GM23338 (cell line): Measurements from ENCODE around the gene UBE2D1. TPM values are rescaled to one million over a fixed set of nuclear protein-coding genes. Genes with fewer than 3 reads are reported as not detected.

Experiments used
- ATAC-seq: fragments of 200-7000 bp; cut with Tn5 transposase; 3 replicates; pipeline ENCODE4 v1.9.1; 2020
- DNase-seq: peaks from one replicate; pipeline ENCODE4 v3.0.0-alpha.2; 2015; ENCODE audit warnings: low spot score
- H2AFZ ChIP-seq: fragments of 200-600 bp; sonication (generic); 2 replicates; pipeline ENCODE4 v1.8.0; 2016; ENCODE audit warnings: antibody characterized with exemption, mild to moderate bottlenecking, moderate library complexity
- H3F3A ChIP-seq: fragments of 200-600 bp; sonication (generic); replicated peaks from 2 replicates; pipeline ENCODE4 v1.8.0; 2017; ENCODE audit warnings: antibody characterized with exemption, mixed run types, low read depth
- H3K27ac ChIP-seq: fragments of 200-600 bp; sonication (generic); 2 replicates; pipeline ENCODE4 v1.6.1; 2016; ENCODE audit warnings: low read depth
- H3K27me3 ChIP-seq: fragments of 200-600 bp; sonication (generic); 2 replicates; pipeline ENCODE4 v1.8.0; 2016; ENCODE audit warnings: mild to moderate bottlenecking, mixed run types, moderate library complexity; ENCODE audit not compliant: insufficient read depth
- H3K36me3 ChIP-seq: fragments of 200-600 bp; sonication (generic); 2 replicates; pipeline ENCODE4 v1.8.0; 2016; ENCODE audit warnings: mild to moderate bottlenecking; ENCODE audit not compliant: insufficient read depth
- H3K4me1 ChIP-seq: fragments of 200-600 bp; sonication (generic); 2 replicates; pipeline ENCODE4 v1.8.0; 2016; ENCODE audit warnings: mild to moderate bottlenecking, moderate library complexity; ENCODE audit not compliant: insufficient read depth
- H3K4me2 ChIP-seq: fragments of 200-600 bp; sonication (generic); 2 replicates; pipeline ENCODE4 v1.7.1; 2017; ENCODE audit warnings: mixed run types
- H3K4me3 ChIP-seq: fragments of 200-600 bp; sonication (generic); 2 replicates; pipeline ENCODE4 v1.6.1; 2016; ENCODE audit warnings: mixed run types
- H3K79me2 ChIP-seq: fragments of 200-600 bp; sonication (generic); replicated peaks from 2 replicates; pipeline ENCODE4 v1.8.0; 2017; ENCODE audit warnings: mild to moderate bottlenecking; ENCODE audit not compliant: insufficient read depth
- H3K9me2 ChIP-seq: fragments of 200-600 bp; sonication (generic); 2 replicates; pipeline ENCODE4 v1.8.0; 2017; ENCODE audit not compliant: insufficient read depth
- H4K20me1 ChIP-seq: fragments of 200-600 bp; sonication (generic); replicated peaks from 2 replicates; pipeline ENCODE4 v1.8.0; 2017; ENCODE audit warnings: mild to moderate bottlenecking; ENCODE audit not compliant: insufficient read depth
- H3K27ac Mint-ChIP-seq: 2 replicates; pipeline ENCODE4 v1.8.0; 2020; ENCODE audit warnings: inconsistent platforms, mild to moderate bottlenecking, moderate library complexity, mixed read lengths
- H3K27me3 Mint-ChIP-seq: 3 replicates; pipeline ENCODE4 v1.8.0; 2022; ENCODE audit warnings: low read depth, mild to moderate bottlenecking, moderate library complexity, mixed read lengths, inconsistent platforms; ENCODE audit not compliant: insufficient read depth, poor library complexity
- H3K36me3 Mint-ChIP-seq: 3 replicates; pipeline ENCODE4 v1.8.0; 2021; ENCODE audit warnings: low read depth, mild to moderate bottlenecking, inconsistent platforms, moderate library complexity, mixed read lengths
- H3K4me1 Mint-ChIP-seq: 3 replicates; pipeline ENCODE4 v1.8.0; 2020; ENCODE audit warnings: mild to moderate bottlenecking, inconsistent platforms, mixed read lengths
- H3K4me3 Mint-ChIP-seq: 3 replicates; pipeline ENCODE4 v1.8.0; 2021; ENCODE audit warnings: moderate library complexity, mild to moderate bottlenecking, inconsistent platforms, mixed read lengths
- H3K9me3 Mint-ChIP-seq: 3 replicates; pipeline ENCODE4 v1.8.0; 2020; ENCODE audit warnings: moderate library complexity, mild to moderate bottlenecking, inconsistent platforms, mixed read lengths
- CREB1 ChIP-seq: fragments of 250-450 bp; sonication (Bioruptor Pico); IDR thresholded peaks from 2 replicates; pipeline ENCODE4 v1.5.0; 2020; ENCODE audit warnings: low read depth, mild to moderate bottlenecking, moderate library complexity
- EZH2 ChIP-seq: fragments of 200-600 bp; sonication (generic); IDR thresholded peaks from one replicate; pipeline ENCODE4 v1.8.0; 2017; ENCODE audit warnings: antibody characterized with exemption, mild to moderate bottlenecking, low read depth; ENCODE audit not compliant: unreplicated experiment
- EZH2phosphoT487 ChIP-seq: fragments of 200-600 bp; sonication (generic); IDR thresholded peaks from one replicate; pipeline ENCODE4 v1.8.1; 2018; ENCODE audit warnings: antibody characterized with exemption; ENCODE audit not compliant: unreplicated experiment
- JUNB ChIP-seq: IDR thresholded peaks from one replicate; pipeline ENCODE4 v1.6.1; 2016; ENCODE audit warnings: antibody characterized with exemption; ENCODE audit not compliant: unreplicated experiment
- NANOG ChIP-seq: IDR thresholded peaks from 2 replicates; pipeline ENCODE4 v1.6.1; 2016; ENCODE audit warnings: antibody characterized with exemption, borderline replicate concordance
- POLR2AphosphoS5 ChIP-seq: IDR thresholded peaks from 2 replicates; pipeline ENCODE4 v1.6.1; 2016; ENCODE audit warnings: antibody characterized with exemption, low read depth
- STAT1 ChIP-seq: IDR thresholded peaks from one replicate; pipeline ENCODE4 v1.6.1; 2016; ENCODE audit warnings: antibody characterized with exemption; ENCODE audit not compliant: unreplicated experiment
- ZNF114 ChIP-seq: fragments of 250-450 bp; sonication (Bioruptor Pico); IDR thresholded peaks from 2 replicates; pipeline ENCODE4 v1.5.0; 2020; ENCODE audit warnings: mild to moderate bottlenecking, moderate library complexity
- ZNF331 ChIP-seq: fragments of 250-450 bp; sonication (Bioruptor Pico); IDR thresholded peaks from 2 replicates; pipeline ENCODE4 v1.5.0; 2020; ENCODE audit warnings: low read depth, mild to moderate bottlenecking, moderate library complexity
- polyA plus RNA-seq: library from polyadenylated mRNA; unstranded; fragments of >200 nt; fragmentation: Nextera tagmentation; extraction: Ambion mirVana; gene quantifications from 2 replicates; pipeline ENCODE4 v1.2.1, GENCODE V29; 2016
- total RNA-seq: library from RNA; depleted of rRNA; stranded (reverse); fragments of >200 nt; shearing (Covaris generic); gene quantifications from 2 replicates; pipeline ENCODE4 v1.2.3, GENCODE V29; 2014
- TF ChIP-seq, protein P1 (sequence below): IDR thresholded peaks from one replicate; pipeline ENCODE4 v1.6.1; 2018; ENCODE audit warnings: antibody characterized with exemption; ENCODE audit not compliant: unreplicated experiment
- TF ChIP-seq, protein P2 (sequence below): fragments of 250-450 bp; sonication (Bioruptor Pico); IDR thresholded peaks from 2 replicates; pipeline ENCODE4 v1.5.0; 2020; ENCODE audit warnings: mild to moderate bottlenecking, moderate library complexity
- TF ChIP-seq, protein P3 (sequence below), 2 experiments: fragments of 200-600 bp in 1 of 2; sonication (generic) in 1 of 2; conservative IDR thresholded peaks; 2 replicates each; pipeline versions ENCODE4 v1.5.1 to v1.6.1; 2016 to 2017; ENCODE audit warnings: antibody characterized with exemption in 2 of 2, low read depth in 2 of 2, mild to moderate bottlenecking in 2 of 2, moderate library complexity in 1 of 2
- TF ChIP-seq, protein P4 (sequence below): IDR thresholded peaks from 2 replicates; pipeline ENCODE4 v1.6.1; 2016; ENCODE audit warnings: antibody characterized with exemption

The UBE2D1 gene
- total and polyA plus RNA-seq, 2 experiments from 2014 or later: 39.5 to 64.9 TPM

DNA sequence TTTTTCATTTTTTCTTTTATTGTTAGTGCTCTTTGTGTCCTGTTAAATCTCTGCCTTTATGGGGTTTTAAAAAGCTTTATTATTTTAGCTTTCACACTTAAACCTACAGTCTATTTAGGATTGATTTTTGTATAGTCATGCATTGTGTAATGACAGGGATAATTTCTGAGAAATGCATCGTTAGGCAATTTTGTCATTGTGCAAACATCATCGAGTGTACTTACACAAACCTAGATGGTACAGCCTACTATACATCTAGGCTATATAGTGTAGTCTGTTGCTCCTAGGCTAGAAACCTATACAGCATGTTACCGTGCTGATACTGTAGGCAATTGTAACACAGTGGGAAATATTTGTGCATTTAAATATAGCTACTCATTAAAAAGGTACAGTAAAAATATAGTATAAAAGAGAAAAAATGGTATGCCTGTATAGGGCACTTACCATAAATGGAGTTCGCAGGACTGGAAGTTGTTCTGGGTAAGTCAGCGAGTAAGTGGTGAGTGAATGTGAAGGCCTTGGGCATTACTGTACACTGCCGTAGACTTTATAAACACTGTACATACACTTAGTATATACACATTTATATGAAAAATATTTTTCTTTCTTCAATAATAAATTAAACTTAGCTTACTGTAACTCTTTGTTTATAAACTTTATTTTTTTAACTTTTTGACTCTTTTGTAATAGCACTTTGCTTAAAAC is 16.0 kb downstream of the UBE2D1 start:
- H3K4me2 ChIP-seq: no peak overlapping the region
- no peak for TF ChIP-seq POLR2AphosphoS5
- TF ChIP-seq CREB1 (CRISPR knock-in tag): no peak
- no peak for TF ChIP-seq EZH2
- TF ChIP-seq, protein P1, sequence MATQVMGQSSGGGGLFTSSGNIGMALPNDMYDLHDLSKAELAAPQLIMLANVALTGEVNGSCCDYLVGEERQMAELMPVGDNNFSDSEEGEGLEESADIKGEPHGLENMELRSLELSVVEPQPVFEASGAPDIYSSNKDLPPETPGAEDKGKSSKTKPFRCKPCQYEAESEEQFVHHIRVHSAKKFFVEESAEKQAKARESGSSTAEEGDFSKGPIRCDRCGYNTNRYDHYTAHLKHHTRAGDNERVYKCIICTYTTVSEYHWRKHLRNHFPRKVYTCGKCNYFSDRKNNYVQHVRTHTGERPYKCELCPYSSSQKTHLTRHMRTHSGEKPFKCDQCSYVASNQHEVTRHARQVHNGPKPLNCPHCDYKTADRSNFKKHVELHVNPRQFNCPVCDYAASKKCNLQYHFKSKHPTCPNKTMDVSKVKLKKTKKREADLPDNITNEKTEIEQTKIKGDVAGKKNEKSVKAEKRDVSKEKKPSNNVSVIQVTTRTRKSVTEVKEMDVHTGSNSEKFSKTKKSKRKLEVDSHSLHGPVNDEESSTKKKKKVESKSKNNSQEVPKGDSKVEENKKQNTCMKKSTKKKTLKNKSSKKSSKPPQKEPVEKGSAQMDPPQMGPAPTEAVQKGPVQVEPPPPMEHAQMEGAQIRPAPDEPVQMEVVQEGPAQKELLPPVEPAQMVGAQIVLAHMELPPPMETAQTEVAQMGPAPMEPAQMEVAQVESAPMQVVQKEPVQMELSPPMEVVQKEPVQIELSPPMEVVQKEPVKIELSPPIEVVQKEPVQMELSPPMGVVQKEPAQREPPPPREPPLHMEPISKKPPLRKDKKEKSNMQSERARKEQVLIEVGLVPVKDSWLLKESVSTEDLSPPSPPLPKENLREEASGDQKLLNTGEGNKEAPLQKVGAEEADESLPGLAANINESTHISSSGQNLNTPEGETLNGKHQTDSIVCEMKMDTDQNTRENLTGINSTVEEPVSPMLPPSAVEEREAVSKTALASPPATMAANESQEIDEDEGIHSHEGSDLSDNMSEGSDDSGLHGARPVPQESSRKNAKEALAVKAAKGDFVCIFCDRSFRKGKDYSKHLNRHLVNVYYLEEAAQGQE: no peak
- TF ChIP-seq NANOG: no peak
- no peak for TF ChIP-seq STAT1
- TF ChIP-seq, protein P2, sequence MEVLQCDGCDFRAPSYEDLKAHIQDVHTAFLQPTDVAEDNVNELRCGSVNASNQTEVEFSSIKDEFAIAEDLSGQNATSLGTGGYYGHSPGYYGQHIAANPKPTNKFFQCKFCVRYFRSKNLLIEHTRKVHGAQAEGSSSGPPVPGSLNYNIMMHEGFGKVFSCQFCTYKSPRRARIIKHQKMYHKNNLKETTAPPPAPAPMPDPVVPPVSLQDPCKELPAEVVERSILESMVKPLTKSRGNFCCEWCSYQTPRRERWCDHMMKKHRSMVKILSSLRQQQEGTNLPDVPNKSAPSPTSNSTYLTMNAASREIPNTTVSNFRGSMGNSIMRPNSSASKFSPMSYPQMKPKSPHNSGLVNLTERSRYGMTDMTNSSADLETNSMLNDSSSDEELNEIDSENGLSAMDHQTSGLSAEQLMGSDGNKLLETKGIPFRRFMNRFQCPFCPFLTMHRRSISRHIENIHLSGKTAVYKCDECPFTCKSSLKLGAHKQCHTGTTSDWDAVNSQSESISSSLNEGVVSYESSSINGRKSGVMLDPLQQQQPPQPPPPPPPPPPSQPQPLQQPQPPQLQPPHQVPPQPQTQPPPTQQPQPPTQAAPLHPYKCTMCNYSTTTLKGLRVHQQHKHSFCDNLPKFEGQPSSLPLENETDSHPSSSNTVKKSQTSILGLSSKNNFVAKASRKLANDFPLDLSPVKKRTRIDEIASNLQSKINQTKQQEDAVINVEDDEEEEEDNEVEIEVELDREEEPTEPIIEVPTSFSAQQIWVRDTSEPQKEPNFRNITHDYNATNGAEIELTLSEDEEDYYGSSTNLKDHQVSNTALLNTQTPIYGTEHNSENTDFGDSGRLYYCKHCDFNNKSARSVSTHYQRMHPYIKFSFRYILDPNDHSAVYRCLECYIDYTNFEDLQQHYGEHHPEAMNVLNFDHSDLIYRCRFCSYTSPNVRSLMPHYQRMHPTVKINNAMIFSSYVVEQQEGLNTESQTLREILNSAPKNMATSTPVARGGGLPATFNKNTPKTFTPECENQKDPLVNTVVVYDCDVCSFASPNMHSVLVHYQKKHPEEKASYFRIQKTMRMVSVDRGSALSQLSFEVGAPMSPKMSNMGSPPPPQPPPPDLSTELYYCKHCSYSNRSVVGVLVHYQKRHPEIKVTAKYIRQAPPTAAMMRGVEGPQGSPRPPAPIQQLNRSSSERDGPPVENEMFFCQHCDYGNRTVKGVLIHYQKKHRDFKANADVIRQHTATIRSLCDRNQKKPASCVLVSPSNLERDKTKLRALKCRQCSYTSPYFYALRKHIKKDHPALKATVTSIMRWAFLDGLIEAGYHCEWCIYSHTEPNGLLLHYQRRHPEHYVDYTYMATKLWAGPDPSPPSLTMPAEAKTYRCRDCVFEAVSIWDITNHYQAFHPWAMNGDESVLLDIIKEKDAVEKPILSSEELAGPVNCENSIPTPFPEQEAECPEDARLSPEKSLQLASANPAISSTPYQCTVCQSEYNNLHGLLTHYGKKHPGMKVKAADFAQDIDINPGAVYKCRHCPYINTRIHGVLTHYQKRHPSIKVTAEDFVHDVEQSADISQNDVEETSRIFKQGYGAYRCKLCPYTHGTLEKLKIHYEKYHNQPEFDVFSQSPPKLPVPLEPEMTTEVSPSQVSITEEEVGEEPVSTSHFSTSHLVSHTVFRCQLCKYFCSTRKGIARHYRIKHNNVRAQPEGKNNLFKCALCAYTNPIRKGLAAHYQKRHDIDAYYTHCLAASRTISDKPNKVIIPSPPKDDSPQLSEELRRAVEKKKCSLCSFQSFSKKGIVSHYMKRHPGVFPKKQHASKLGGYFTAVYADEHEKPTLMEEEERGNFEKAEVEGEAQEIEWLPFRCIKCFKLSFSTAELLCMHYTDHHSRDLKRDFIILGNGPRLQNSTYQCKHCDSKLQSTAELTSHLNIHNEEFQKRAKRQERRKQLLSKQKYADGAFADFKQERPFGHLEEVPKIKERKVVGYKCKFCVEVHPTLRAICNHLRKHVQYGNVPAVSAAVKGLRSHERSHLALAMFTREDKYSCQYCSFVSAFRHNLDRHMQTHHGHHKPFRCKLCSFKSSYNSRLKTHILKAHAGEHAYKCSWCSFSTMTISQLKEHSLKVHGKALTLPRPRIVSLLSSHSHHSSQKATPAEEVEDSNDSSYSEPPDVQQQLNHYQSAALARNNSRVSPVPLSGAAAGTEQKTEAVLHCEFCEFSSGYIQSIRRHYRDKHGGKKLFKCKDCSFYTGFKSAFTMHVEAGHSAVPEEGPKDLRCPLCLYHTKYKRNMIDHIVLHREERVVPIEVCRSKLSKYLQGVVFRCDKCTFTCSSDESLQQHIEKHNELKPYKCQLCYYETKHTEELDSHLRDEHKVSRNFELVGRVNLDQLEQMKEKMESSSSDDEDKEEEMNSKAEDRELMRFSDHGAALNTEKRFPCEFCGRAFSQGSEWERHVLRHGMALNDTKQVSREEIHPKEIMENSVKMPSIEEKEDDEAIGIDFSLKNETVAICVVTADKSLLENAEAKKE (CRISPR knock-in tag): no peak
- TF ChIP-seq JUNB: no peak
- TF ChIP-seq EZH2phosphoT487: no peak
- TF ChIP-seq, protein P3, sequence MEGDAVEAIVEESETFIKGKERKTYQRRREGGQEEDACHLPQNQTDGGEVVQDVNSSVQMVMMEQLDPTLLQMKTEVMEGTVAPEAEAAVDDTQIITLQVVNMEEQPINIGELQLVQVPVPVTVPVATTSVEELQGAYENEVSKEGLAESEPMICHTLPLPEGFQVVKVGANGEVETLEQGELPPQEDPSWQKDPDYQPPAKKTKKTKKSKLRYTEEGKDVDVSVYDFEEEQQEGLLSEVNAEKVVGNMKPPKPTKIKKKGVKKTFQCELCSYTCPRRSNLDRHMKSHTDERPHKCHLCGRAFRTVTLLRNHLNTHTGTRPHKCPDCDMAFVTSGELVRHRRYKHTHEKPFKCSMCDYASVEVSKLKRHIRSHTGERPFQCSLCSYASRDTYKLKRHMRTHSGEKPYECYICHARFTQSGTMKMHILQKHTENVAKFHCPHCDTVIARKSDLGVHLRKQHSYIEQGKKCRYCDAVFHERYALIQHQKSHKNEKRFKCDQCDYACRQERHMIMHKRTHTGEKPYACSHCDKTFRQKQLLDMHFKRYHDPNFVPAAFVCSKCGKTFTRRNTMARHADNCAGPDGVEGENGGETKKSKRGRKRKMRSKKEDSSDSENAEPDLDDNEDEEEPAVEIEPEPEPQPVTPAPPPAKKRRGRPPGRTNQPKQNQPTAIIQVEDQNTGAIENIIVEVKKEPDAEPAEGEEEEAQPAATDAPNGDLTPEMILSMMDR (conservative IDR thresholded peaks at IDR 0.05; ENCODE audit: low read depth in 2 of 2): no peak
- no peak for TF ChIP-seq ZNF331 (CRISPR knock-in tag)
- TF ChIP-seq, protein P4, sequence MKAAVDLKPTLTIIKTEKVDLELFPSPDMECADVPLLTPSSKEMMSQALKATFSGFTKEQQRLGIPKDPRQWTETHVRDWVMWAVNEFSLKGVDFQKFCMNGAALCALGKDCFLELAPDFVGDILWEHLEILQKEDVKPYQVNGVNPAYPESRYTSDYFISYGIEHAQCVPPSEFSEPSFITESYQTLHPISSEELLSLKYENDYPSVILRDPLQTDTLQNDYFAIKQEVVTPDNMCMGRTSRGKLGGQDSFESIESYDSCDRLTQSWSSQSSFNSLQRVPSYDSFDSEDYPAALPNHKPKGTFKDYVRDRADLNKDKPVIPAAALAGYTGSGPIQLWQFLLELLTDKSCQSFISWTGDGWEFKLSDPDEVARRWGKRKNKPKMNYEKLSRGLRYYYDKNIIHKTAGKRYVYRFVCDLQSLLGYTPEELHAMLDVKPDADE: no peak
- no peak for TF ChIP-seq ZNF114 (CRISPR knock-in tag)
- H3K36me3 Mint-ChIP-seq: peaks cover 5% of the 10 kb centered on the region; the same call in 1 of the 3 replicates
- DNase-seq: no peak
- H2AFZ ChIP-seq: no peak overlapping the region
- H3K9me3 Mint-ChIP-seq: no peaks in the 10 kb centered on the region
- peaks cover 90% of the 10 kb centered on the region for H3K79me2 ChIP-seq
- no peaks in the 10 kb centered on the region for H3K27me3 Mint-ChIP-seq
- H3K27ac Mint-ChIP-seq: no peak overlapping the region
- H3K4me3 ChIP-seq: no peak overlapping the region
- no peak overlapping the region for H3K4me3 Mint-ChIP-seq
- no peaks in the 10 kb centered on the region for H3K9me2 ChIP-seq
- peaks cover 31% of the 10 kb centered on the region for H3K4me1 ChIP-seq
- no peaks in the 10 kb centered on the region for H3F3A ChIP-seq
- H3K36me3 ChIP-seq: no peaks in the 10 kb centered on the region
- no peaks in the 10 kb centered on the region for H3K27me3 ChIP-seq
- no peak overlapping the region for H3K27ac ChIP-seq
- H3K4me1 Mint-ChIP-seq: peaks cover 34% of the 10 kb centered on the region
- ATAC-seq: no peak
- peaks cover 2% of the 10 kb centered on the region; the same call in 1 of the 2 replicates for H4K20me1 ChIP-seq
